Measurements from ENCODE around the gene GRIN3B. TPM values are rescaled to one million over a fixed set of nuclear protein-coding genes. Genes with fewer than 3 reads are reported as not detected.

Gene GRIN3B
- total and polyA plus RNA-seq, 2 of the 8 experiments (the other 6 are each of a cell fraction or from before 2014, with no cell fraction given): 0.45 to 1.0 TPM

- TF ChIP-seq CHD7 (IDR thresholded peaks at IDR 0.05; ENCODE audit: insufficient replicate concordance, low read length) (no peak), TCF12 (IDR thresholded peaks at IDR 0.05; ENCODE audit: low read depth, low read length) (no peak), HDAC2 (IDR thresholded peaks at IDR 0.05; ENCODE audit: borderline replicate concordance in 1 of 2, low read depth in 2 of 2, low read length in 2 of 2) (no peak), CTBP2 (IDR thresholded peaks at IDR 0.05; ENCODE audit: borderline replicate concordance, insufficient read depth, insufficient read length, low read length) (no peak), RNF2 (IDR thresholded peaks at IDR 0.05; ENCODE audit: borderline replicate concordance, low read depth, low read length, missing control alignments, poor library complexity, severe bottlenecking) (no peak), CBX5 (IDR thresholded peaks at IDR 0.05; ENCODE audit: low read depth, low read length) (no peak), TAF7 (optimal IDR thresholded peaks at IDR 0.05; ENCODE audit: borderline replicate concordance, low read depth, low read length) (no peak), KDM5A (IDR thresholded peaks at IDR 0.05; ENCODE audit: low read length) (no peak), RFX5 (IDR thresholded peaks at IDR 0.05; ENCODE audit: borderline replicate concordance, low read depth, low read length) (no peak), SIX5 (IDR thresholded peaks at IDR 0.05; ENCODE audit: low read depth, low read length) (no peak), SRF (IDR thresholded peaks at IDR 0.05; ENCODE audit: low read depth, low read length) (no peak), CREB1 (IDR thresholded peaks at IDR 0.05) (no peak)
Observed at GRCh38 chr19:1019616-1019961, 19.4 kb downstream of the GRIN3B start (continued).

All from H1 (cell line).